ENCODE data around the gene GSS. TPM values are rescaled to one million over a fixed set of nuclear protein-coding genes. Genes with fewer than 3 reads are reported as not detected.
A peak's percentile ranks its signal among the peaks of the same experiment; 100 is the strongest.

Gene GSS
- total RNA-seq, 4 donors from 2014 or later: 58.0 to 95.6 (median 84.6) TPM

GRCh38 chr20:34953960-34954359, 1.6 kb downstream of the GSS start:
- H3K36me3 ChIP-seq: no peaks in the 10 kb centered on the region
- no peaks in the 10 kb centered on the region for H3K27me3 ChIP-seq
- peaks cover 0 to 27% (median 3%) of the 10 kb centered on the region in 4 donors for H3K4me1 ChIP-seq
- no peaks in the 10 kb centered on the region for H3K9me3 ChIP-seq
- TF ChIP-seq POLR2A (IDR thresholded peaks at IDR 0.05) (no peak), CTCF (IDR thresholded peaks at IDR 0.05) (no peak)
- no peak overlapping the region for H3K4me3 ChIP-seq
- no peak for DNase-seq
- H3K27ac ChIP-seq: no peak overlapping the region

- DNase-seq: no peak
- Histone ChIP-seq H3K9me3 (no peaks in the 10 kb centered on the region), H3K4me3 (no peak overlapping the region), H3K27ac (no peak overlapping the region), H3K4me1 (peaks cover 0 to 27% (median 3%) of the 10 kb centered on the region in 4 donors), H3K36me3 (no peaks in the 10 kb centered on the region), H3K27me3 (no peaks in the 10 kb centered on the region)
- TF ChIP-seq POLR2A (IDR thresholded peaks at IDR 0.05) (no peak), CTCF (IDR thresholded peaks at IDR 0.05) (no peak)
Observed at GRCh38 chr20:34952671-34953070, 2.9 kb downstream of the GSS start.

GRCh38 chr20:34951652-34952051, 4.0 kb downstream of the GSS start:
- no peaks in the 10 kb centered on the region for H3K9me3 ChIP-seq
- TF ChIP-seq CTCF (IDR thresholded peaks at IDR 0.05) (no peak), POLR2A (IDR thresholded peaks at IDR 0.05) (no peak)
- H3K4me1 ChIP-seq: peaks cover 0 to 27% (median 3%) of the 10 kb centered on the region in 4 donors
- peak overlapping the region in 1 of 4 donors; percentile 62 for H3K27ac ChIP-seq
- no peaks in the 10 kb centered on the region for H3K27me3 ChIP-seq
- H3K4me3 ChIP-seq: no peak overlapping the region
- DNase-seq: no peak
- H3K36me3 ChIP-seq: no peaks in the 10 kb centered on the region

- TF ChIP-seq POLR2A (IDR thresholded peaks at IDR 0.05): no peak
- no peak for TF ChIP-seq CTCF (IDR thresholded peaks at IDR 0.05)
- Histone ChIP-seq H3K27ac (peak overlapping the region in 1 of 4 donors; percentile 62), H3K4me1 (peaks cover 0 to 28% (median 3%) of the 10 kb centered on the region in 4 donors), H3K9me3 (no peaks in the 10 kb centered on the region), H3K36me3 (no peaks in the 10 kb centered on the region), H3K4me3 (no peak overlapping the region), H3K27me3 (no peaks in the 10 kb centered on the region)
- DNase-seq: no peak
Observed at GRCh38 chr20:34951252-34951651, 4.4 kb downstream of the GSS start.

GRCh38 chr20:34949120-34949519, 6.5 kb downstream of the GSS start:
- Histone ChIP-seq H3K27ac (peak overlapping the region in 1 of 4 donors; percentile 22), H3K4me3 (no peak overlapping the region), H3K4me1 (peaks cover 0 to 27% (median 0%) of the 10 kb centered on the region in 4 donors), H3K27me3 (no peaks in the 10 kb centered on the region), H3K9me3 (no peaks in the 10 kb centered on the region), H3K36me3 (no peaks in the 10 kb centered on the region)
- DNase-seq: peak in 1 of 3 donors; percentile 58
- TF ChIP-seq CTCF (IDR thresholded peaks at IDR 0.05) (no peak), POLR2A (IDR thresholded peaks at IDR 0.05) (no peak)

GRCh38 chr20:34948030-34948429, 7.6 kb downstream of the GSS start:
- Histone ChIP-seq H3K4me3 (no peak overlapping the region), H3K36me3 (no peaks in the 10 kb centered on the region), H3K27me3 (no peaks in the 10 kb centered on the region), H3K9me3 (no peaks in the 10 kb centered on the region), H3K27ac (peak overlapping the region in 1 of 4 donors; percentile 0), H3K4me1 (peaks cover 0 to 27% (median 0%) of the 10 kb centered on the region in 4 donors)
- no peak for DNase-seq
- no peak for TF ChIP-seq CTCF (IDR thresholded peaks at IDR 0.05)
- TF ChIP-seq POLR2A (IDR thresholded peaks at IDR 0.05): no peak

Measured in Peyer's patch (tissue), 4 donors.